Activated naive CD4-positive, alpha-beta T cell treated with anti-CD3 and anti-CD28 coated beads for 36 hours (primary cell): Measurements from ENCODE around the gene RNF34. TPM values are rescaled to one million over a fixed set of nuclear protein-coding genes. Genes with fewer than 3 reads are reported as not detected.
A peak's percentile ranks its signal among the peaks of the same experiment; 100 is the strongest.

Experiments used
- CTCF ChIA-PET: fragments of 350-600 bp; sonication (Branson Sonifier 250); formaldehyde crosslinking; loops from one replicate; lab custom pipeline; 2021; ENCODE audit warnings: antibody characterized with exemption; lab: Charles Lee
- DNase-seq: peaks from one replicate; pipeline ENCODE4 v3.0.0-alpha.2; 2020
- H3K27ac Mint-ChIP-seq: one replicate; pipeline ENCODE4 v1.8.0; 2021; ENCODE audit warnings: mild to moderate bottlenecking, mixed read lengths
- H3K27me3 Mint-ChIP-seq: one replicate; pipeline ENCODE4 v1.8.0; 2021; ENCODE audit warnings: low read depth, mixed read lengths
- H3K36me3 Mint-ChIP-seq: one replicate; pipeline ENCODE4 v1.8.0; 2021; ENCODE audit warnings: low read depth, mixed read lengths
- H3K4me1 Mint-ChIP-seq: one replicate; pipeline ENCODE4 v1.8.0; 2021; ENCODE audit warnings: low read depth, mixed read lengths
- H3K4me3 Mint-ChIP-seq: one replicate; pipeline ENCODE4 v1.8.0; 2021; ENCODE audit warnings: mild to moderate bottlenecking, moderate library complexity, mixed read lengths
- H3K9me3 Mint-ChIP-seq: one replicate; pipeline ENCODE4 v1.8.0; 2021; ENCODE audit warnings: mixed read lengths
- intact Hi-C: fragments of 100-400 bp; cut with micrococcal nuclease; formaldehyde crosslinking; loops from one replicate; pipeline ENCODE4 v1.15.1; 2023
- total RNA-seq, 2 experiments: library from RNA; stranded (reverse); gene quantifications; one replicate each; pipeline ENCODE4 v1.2.3, GENCODE V29; 2021

The RNF34 gene
- total RNA-seq, 2 experiments from 2014 or later, result 54.1 to 57.0 TPM

DNA sequence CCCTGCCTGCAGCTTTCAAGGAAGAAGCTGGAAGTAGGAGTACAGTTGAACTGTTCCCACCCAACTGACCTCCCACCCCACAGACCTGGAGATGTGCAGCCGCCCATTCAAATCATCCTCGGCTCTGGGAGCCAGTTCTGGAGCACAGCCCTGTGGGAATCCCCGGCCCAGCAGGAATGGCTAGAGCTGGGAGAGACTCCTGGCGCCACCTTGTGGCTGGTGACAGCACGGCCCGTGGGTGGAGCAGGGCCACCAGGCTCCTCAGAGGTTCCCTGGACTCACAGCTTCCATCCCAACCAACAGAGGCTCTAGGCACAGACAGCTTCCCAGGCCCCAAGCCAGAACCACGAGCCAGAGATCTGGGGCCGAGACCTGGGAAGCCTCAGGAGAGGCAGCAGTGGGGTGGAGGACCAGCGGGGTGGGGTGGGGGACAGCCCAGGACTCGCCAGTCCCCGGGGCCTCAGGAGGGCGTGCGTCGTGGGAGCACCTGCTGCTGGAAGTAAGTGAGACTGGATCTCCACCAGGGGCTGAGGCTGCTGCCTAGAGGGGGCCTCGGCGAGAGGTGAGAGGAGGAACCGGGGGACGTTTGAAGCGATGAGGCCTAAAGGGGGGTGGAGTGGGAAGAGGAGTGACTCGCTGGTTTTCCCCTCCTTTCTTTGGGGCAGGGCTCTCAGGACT lies 43.4 kb downstream of the RNF34 start:
- intact Hi-C loops, result loop anchor here (1.0 to 5.0 kb wide), 3 partner anchors 91 to 381 kb away; partner anchors contain the start of gene ANAPC5
- Mint-ChIP-seq H3K4me1 (peaks cover 3% of the 10 kb centered on the region), H3K27ac (peak overlapping the region; percentile 74), H3K36me3 (peaks cover 19% of the 10 kb centered on the region), H3K27me3 (no peaks in the 10 kb centered on the region), H3K4me3 (no peak overlapping the region), H3K9me3 (no peaks in the 10 kb centered on the region)
- peak; percentile 81 for DNase-seq
- CTCF ChIA-PET, result interaction anchor here (0.5 to 7.6 kb wide), 35 partner anchors 10 to 382 kb away, joined by 3 to 99 read pairs (median 4); partner anchors contain the start of gene RNF34

- intact Hi-C loops, result loop anchor here (1.0 to 5.0 kb wide), 3 partner anchors 92 to 382 kb away; partner anchors contain the start of gene ANAPC5
- CTCF ChIA-PET, result interaction anchor here (0.5 to 7.6 kb wide), 20 partner anchors 11 to 154 kb away, joined by 3 to 99 read pairs (median 6); partner anchors contain the start of gene RNF34
- H3K36me3 Mint-ChIP-seq, result peaks cover 19% of the 10 kb centered on the region
These were observed 44.3 kb downstream of the RNF34 start for GRCh38 chr12:121443911-121444841.

GRCh38 chr12:121444842-121445202 lies 44.9 kb downstream of the RNF34 start:
- H3K36me3 Mint-ChIP-seq, result peaks cover 17% of the 10 kb centered on the region
- no peaks in the 10 kb centered on the region for H3K27me3 Mint-ChIP-seq
- intact Hi-C loops, result loop anchor here (5.0 kb wide), 1 partner anchor 383 kb away; no protein-coding TSS in a partner anchor
- no peak for DNase-seq
- H3K27ac Mint-ChIP-seq, result no peak overlapping the region
- CTCF ChIA-PET, result interaction anchor here (0.8 to 7.6 kb wide), 4 partner anchors 11 to 110 kb away, joined by 3 to 99 read pairs (median 42); no protein-coding TSS in a partner anchor
- no peaks in the 10 kb centered on the region for H3K9me3 Mint-ChIP-seq
- no peak overlapping the region for H3K4me3 Mint-ChIP-seq
- H3K4me1 Mint-ChIP-seq, result peaks cover 6% of the 10 kb centered on the region

More at GRCh38 chr12:121443911-121444841, 44.3 kb downstream of the RNF34 start:
- H3K4me3 Mint-ChIP-seq, result no peak overlapping the region
- peak overlapping the region; percentile 41 for H3K27ac Mint-ChIP-seq
- H3K4me1 Mint-ChIP-seq, result peaks cover 6% of the 10 kb centered on the region
- no peak for DNase-seq
- no peaks in the 10 kb centered on the region for H3K27me3 Mint-ChIP-seq
- no peaks in the 10 kb centered on the region for H3K9me3 Mint-ChIP-seq

DNA sequence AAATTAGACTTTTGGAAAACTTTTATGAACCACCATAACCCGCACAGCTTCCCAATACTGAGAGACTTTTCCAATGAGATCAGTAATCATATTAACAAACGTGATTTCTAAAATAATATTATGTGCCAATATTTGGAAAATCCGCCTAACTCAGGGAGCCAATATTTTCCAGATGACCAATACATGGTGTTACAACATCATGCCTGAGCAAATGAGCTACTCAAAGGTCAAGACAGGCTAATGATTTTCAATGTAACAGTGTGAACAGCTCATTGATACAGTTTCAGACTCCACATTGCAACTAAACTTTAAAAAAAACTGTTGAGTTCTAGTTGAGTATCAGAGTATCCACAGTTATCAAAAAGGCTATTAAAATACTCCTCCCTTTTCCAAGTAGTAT lies 46.8 kb downstream of the RNF34 start:
- DNase-seq, result no peak
- Mint-ChIP-seq H3K4me1 (peaks cover 9% of the 10 kb centered on the region), H3K36me3 (peaks cover 13% of the 10 kb centered on the region), H3K4me3 (no peak overlapping the region), H3K27ac (no peak overlapping the region), H3K27me3 (no peaks in the 10 kb centered on the region), H3K9me3 (no peaks in the 10 kb centered on the region)
- CTCF ChIA-PET, result interaction anchor here (0.6 to 7.6 kb wide), 3 partner anchors 13 to 368 kb away, joined by 3 to 99 read pairs (median 5); no protein-coding TSS in a partner anchor
- intact Hi-C loops, result no loop called here

GRCh38 chr12:121448771-121449315 lies 48.9 kb downstream of the RNF34 start:
- CTCF ChIA-PET, result no interaction called here
- H3K9me3 Mint-ChIP-seq, result no peaks in the 10 kb centered on the region
- no peak overlapping the region for H3K4me3 Mint-ChIP-seq

GRCh38 chr12:121451961-121452339 lies 52.0 kb downstream of the RNF34 start:
- H3K27me3 Mint-ChIP-seq, result no peaks in the 10 kb centered on the region
- CTCF ChIA-PET, result interaction anchor here (0.6 to 9.2 kb wide), 2 partner anchors 9 to 48 kb away, joined by 5 to 65 read pairs; no protein-coding TSS in a partner anchor
- H3K4me3 Mint-ChIP-seq, result no peak overlapping the region
- H3K27ac Mint-ChIP-seq, result no peak overlapping the region
- peaks cover 7% of the 10 kb centered on the region for H3K36me3 Mint-ChIP-seq
- intact Hi-C loops, result no loop called here
- peaks cover 11% of the 10 kb centered on the region for H3K4me1 Mint-ChIP-seq
- no peaks in the 10 kb centered on the region for H3K9me3 Mint-ChIP-seq
- DNase-seq, result no peak

More at GRCh38 chr12:121448771-121449315, 48.9 kb downstream of the RNF34 start:
- intact Hi-C loops, result no loop called here
- no peaks in the 10 kb centered on the region for H3K27me3 Mint-ChIP-seq
- H3K36me3 Mint-ChIP-seq, result peaks cover 8% of the 10 kb centered on the region
- H3K27ac Mint-ChIP-seq, result no peak overlapping the region
- peaks cover 11% of the 10 kb centered on the region for H3K4me1 Mint-ChIP-seq
- DNase-seq, result no peak

DNA sequence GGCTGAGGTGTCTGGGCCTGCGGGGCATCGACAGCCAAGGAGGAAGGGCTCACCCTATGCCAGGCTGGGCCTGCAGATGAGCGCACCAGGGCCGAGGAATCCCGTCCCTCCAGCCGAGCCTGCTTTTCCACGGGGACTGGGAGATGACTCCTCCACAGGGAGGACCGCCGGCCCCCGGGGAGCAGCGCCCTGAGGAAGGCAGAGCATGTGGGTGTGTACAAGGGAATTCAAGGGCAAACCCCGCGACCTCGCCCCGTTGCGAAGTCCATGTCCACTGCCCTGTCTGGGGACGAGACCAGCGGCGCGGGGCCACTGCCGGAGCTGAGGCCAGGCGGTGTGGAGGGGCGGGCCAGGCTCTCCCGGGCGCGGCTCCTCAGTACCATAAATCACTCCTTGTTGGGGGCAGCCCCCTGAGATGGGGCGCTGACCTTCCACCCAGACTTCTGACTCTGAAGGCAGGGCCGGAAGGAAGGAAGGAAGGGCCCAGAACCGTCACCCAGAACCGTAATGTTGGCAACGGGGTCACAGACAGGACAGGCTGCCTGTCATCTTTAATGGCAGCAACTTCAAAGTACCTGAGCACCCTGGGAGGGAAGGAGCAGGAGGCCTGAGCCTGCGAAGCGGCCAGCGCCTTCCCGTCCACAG lies 52.5 kb downstream of the RNF34 start:
- CTCF ChIA-PET, result interaction anchor here (0.6 to 9.2 kb wide), 2 partner anchors 10 to 47 kb away, joined by 5 to 65 read pairs; no protein-coding TSS in a partner anchor

GRCh38 chr12:121452985-121453360 lies 53.1 kb downstream of the RNF34 start:
- DNase-seq, result no peak
- Mint-ChIP-seq H3K4me3 (no peak overlapping the region), H3K36me3 (peaks cover 7% of the 10 kb centered on the region), H3K9me3 (no peaks in the 10 kb centered on the region), H3K27ac (no peak overlapping the region), H3K27me3 (no peaks in the 10 kb centered on the region), H3K4me1 (peaks cover 18% of the 10 kb centered on the region)
- CTCF ChIA-PET, result interaction anchor here (9.2 kb wide), 1 partner anchor 10 kb away, joined by 65 read pairs; no protein-coding TSS in a partner anchor
- intact Hi-C loops, result no loop called here

More for the DNA sequence above, 52.5 kb downstream of the RNF34 start:
- DNase-seq, result no peak
- Mint-ChIP-seq H3K9me3 (no peaks in the 10 kb centered on the region), H3K27me3 (no peaks in the 10 kb centered on the region), H3K27ac (no peak overlapping the region), H3K4me3 (no peak overlapping the region), H3K4me1 (peaks cover 13% of the 10 kb centered on the region), H3K36me3 (peaks cover 7% of the 10 kb centered on the region)
- intact Hi-C loops, result no loop called here

DNA sequence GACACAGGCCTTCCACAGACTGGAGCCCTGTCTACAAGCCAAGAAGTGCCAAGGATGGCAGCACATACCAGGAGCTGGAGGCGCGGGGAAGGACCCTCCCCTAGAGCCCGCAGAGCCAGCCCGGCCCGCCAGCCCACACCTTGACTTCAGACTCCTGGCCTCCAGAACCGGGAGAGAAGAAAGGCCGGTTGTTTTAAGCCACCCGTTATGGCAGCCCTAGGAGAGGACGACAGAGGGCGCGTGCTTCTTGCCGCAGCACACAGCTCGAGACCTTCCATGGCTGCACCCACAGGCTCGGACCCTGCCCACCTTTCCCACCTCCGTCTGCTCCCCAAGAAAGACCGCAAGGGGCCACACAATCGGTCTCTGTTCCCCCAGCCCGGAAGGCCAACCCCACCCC lies 53.7 kb downstream of the RNF34 start:
- intact Hi-C loops, result no loop called here
- H3K27ac Mint-ChIP-seq, result no peak overlapping the region

GRCh38 chr12:121454921-121455320 lies 55.0 kb downstream of the RNF34 start:
- Mint-ChIP-seq H3K9me3 (no peaks in the 10 kb centered on the region), H3K4me1 (peaks cover 24% of the 10 kb centered on the region), H3K27ac (no peak overlapping the region), H3K27me3 (no peaks in the 10 kb centered on the region), H3K36me3 (peaks cover 2% of the 10 kb centered on the region), H3K4me3 (no peak overlapping the region)
- intact Hi-C loops, result no loop called here
- CTCF ChIA-PET, result interaction anchor here (9.2 kb wide), 1 partner anchor 12 kb away, joined by 65 read pairs; no protein-coding TSS in a partner anchor
- no peak for DNase-seq

More for the DNA sequence above, 53.7 kb downstream of the RNF34 start:
- Mint-ChIP-seq H3K4me1 (peaks cover 16% of the 10 kb centered on the region), H3K27me3 (no peaks in the 10 kb centered on the region), H3K4me3 (no peak overlapping the region), H3K36me3 (peaks cover 6% of the 10 kb centered on the region), H3K9me3 (no peaks in the 10 kb centered on the region)
- no peak for DNase-seq
- CTCF ChIA-PET, result interaction anchor here (9.2 kb wide), 1 partner anchor 11 kb away, joined by 65 read pairs; no protein-coding TSS in a partner anchor

GRCh38 chr12:121455766-121456420 lies 56.0 kb downstream of the RNF34 start:
- DNase-seq, result no peak
- H3K27ac Mint-ChIP-seq, result no peak overlapping the region
- no peaks in the 10 kb centered on the region for H3K9me3 Mint-ChIP-seq
- no peaks in the 10 kb centered on the region for H3K27me3 Mint-ChIP-seq
- H3K36me3 Mint-ChIP-seq, result peaks cover 2% of the 10 kb centered on the region
- CTCF ChIA-PET, result interaction anchor here (0.6 to 9.2 kb wide), 4 partner anchors 13 to 484 kb away, joined by 3 to 65 read pairs (median 3); no protein-coding TSS in a partner anchor
- intact Hi-C loops, result no loop called here
- no peak overlapping the region for H3K4me3 Mint-ChIP-seq
- H3K4me1 Mint-ChIP-seq, result peaks cover 34% of the 10 kb centered on the region
